Measurements from ENCODE around the gene MUC2. TPM values are rescaled to one million over a fixed set of nuclear protein-coding genes. Genes with fewer than 3 reads are reported as not detected.

The MUC2 gene
- total RNA-seq, 1 experiment from 2014 or later = 0.04 TPM

DNA sequence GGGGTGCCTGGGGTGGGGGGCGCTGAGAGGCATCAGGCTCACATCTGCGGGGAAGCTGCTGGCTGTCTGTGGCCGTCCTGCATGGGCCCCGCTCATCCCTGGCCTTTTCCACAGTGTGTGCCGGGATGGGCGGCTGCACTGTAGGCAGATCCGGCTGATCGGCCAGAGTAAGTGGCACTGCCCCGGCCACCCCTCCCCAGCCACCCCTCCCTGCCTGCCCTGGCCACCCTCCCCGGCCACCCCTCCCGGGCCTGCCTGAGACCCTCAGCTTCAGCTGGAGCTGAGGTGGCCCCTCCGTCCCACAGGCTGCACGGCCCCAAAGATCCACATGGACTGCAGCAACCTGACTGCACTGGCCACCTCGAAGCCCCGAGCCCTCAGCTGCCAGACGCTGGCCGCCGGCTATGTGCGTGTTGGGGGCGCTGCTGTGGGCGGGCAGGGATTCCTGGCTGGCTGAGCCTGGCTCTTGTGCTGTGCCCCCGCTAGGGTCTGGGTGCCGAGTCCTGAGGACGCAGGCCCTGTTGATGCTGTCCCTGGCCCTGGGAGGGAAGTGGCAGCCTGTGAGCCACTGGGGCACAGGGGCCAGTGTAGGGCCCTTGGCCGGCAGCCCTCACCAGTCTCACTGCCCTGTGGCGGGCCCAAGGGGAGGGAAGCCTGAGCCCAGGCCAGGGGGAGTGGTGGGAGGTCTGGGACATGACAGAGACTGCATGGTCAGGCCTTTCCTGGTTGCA is 10.9 kb downstream of the MUC2 start:
- no peak overlapping the region for H3K4me2 ChIP-seq
- no peaks in the 10 kb centered on the region for H3K27me3 ChIP-seq (ENCODE audit: insufficient read depth, low read depth)
- no peaks in the 10 kb centered on the region for H4K20me1 ChIP-seq (ENCODE audit: insufficient read depth)
- ChIA-PET POLR2A (ENCODE audit: unreplicated experiment) (no interaction called here), CTCF (no interaction called here)
- H3K36me3 ChIP-seq (ENCODE audit: low read depth) = no peaks in the 10 kb centered on the region
- no peaks in the 10 kb centered on the region for H3K9me2 ChIP-seq (ENCODE audit: insufficient read depth)
- H3K4me3 ChIP-seq = no peak overlapping the region
- no peak overlapping the region for H2AFZ ChIP-seq
- no peak overlapping the region for H3K27ac ChIP-seq
- H3F3A ChIP-seq (ENCODE audit: insufficient read depth, low read depth) = no peaks in the 10 kb centered on the region
- no TSS peak for BruUV-seq (replicated peaks)
- DNase-seq = no peak
- no peaks in the 10 kb centered on the region for H3K4me1 ChIP-seq (replicated peaks; ENCODE audit: insufficient read depth)
- no peaks in the 10 kb centered on the region for H3K9me3 ChIP-seq (ENCODE audit: insufficient read depth, low read depth)
- no peaks in the 10 kb centered on the region for H3K79me2 ChIP-seq (ENCODE audit: low read depth)
- intact Hi-C loops (cut with micrococcal nuclease; ENCODE audit: unreplicated experiment) = no loop called here
- no peak for TF ChIP-seq CTCF (conservative IDR thresholded peaks at IDR 0.05)
- TF ChIP-seq EZH2 (IDR thresholded peaks at IDR 0.05; ENCODE audit: low read depth) = no peak

DNA sequence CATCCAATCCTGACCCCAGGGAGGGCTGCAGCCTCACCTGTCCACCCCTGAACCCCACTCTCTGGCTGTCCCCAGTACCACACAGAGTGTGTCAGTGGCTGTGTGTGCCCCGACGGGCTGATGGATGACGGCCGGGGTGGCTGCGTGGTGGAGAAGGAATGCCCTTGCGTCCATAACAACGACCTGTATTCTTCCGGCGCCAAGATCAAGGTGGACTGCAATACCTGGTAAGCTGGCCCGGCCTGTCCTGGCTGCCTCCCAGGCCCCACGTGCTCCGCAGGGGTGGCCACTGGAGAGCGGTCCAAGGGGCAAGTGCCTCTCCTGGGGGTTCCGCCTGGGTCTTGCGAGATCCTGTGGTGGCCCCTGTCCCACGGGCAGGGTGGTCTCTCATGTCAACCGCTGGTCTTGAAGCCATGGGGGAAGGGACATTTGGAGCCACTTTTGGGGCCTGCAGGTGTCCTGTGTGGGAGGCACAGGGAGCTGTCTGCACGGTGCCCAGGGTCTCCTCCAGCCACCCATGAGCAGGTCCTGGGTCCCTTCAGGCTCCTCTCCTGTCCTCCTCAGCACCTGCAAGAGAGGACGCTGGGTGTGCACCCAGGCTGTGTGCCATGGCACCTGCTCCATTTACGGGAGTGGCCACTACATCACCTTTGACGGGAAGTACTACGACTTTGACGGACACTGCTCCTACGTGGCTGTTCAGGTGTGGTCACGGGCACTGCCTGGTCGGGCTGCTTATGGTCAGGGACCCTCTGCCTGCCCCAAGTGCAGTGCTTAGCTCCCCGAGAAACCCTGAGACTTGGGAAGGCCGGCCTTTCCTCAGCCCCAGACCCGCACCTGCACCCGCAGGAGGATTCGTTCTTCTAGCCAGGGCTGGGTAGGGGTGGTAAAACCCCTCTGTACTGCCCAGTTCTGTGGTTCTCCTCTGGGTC is 11.8 kb downstream of the MUC2 start:
- no peaks in the 10 kb centered on the region for H4K20me1 ChIP-seq (ENCODE audit: insufficient read depth)
- intact Hi-C loops (cut with micrococcal nuclease; ENCODE audit: unreplicated experiment) = no loop called here
- no TSS peak for BruUV-seq (replicated peaks)
- no peak overlapping the region for H3K4me3 ChIP-seq
- no peaks in the 10 kb centered on the region for H3K36me3 ChIP-seq (ENCODE audit: low read depth)
- TF ChIP-seq EZH2 (IDR thresholded peaks at IDR 0.05; ENCODE audit: low read depth) (no peak), CTCF (conservative IDR thresholded peaks at IDR 0.05) (no peak)
- no peak overlapping the region for H2AFZ ChIP-seq
- H3K79me2 ChIP-seq (ENCODE audit: low read depth) = no peaks in the 10 kb centered on the region
- H3F3A ChIP-seq (ENCODE audit: insufficient read depth, low read depth) = peaks cover 7% of the 10 kb centered on the region; the same call in 1 of the 2 replicates
- H3K9me2 ChIP-seq (ENCODE audit: insufficient read depth) = no peaks in the 10 kb centered on the region
- no peak overlapping the region for H3K27ac ChIP-seq
- no peaks in the 10 kb centered on the region for H3K9me3 ChIP-seq (ENCODE audit: insufficient read depth, low read depth)
- POLR2A ChIA-PET (ENCODE audit: unreplicated experiment) = no interaction called here
- CTCF ChIA-PET = no interaction called here
- DNase-seq = no peak
- H3K27me3 ChIP-seq (ENCODE audit: insufficient read depth, low read depth) = no peaks in the 10 kb centered on the region
- no peak overlapping the region for H3K4me2 ChIP-seq
- no peaks in the 10 kb centered on the region for H3K4me1 ChIP-seq (replicated peaks; ENCODE audit: insufficient read depth)

DNA sequence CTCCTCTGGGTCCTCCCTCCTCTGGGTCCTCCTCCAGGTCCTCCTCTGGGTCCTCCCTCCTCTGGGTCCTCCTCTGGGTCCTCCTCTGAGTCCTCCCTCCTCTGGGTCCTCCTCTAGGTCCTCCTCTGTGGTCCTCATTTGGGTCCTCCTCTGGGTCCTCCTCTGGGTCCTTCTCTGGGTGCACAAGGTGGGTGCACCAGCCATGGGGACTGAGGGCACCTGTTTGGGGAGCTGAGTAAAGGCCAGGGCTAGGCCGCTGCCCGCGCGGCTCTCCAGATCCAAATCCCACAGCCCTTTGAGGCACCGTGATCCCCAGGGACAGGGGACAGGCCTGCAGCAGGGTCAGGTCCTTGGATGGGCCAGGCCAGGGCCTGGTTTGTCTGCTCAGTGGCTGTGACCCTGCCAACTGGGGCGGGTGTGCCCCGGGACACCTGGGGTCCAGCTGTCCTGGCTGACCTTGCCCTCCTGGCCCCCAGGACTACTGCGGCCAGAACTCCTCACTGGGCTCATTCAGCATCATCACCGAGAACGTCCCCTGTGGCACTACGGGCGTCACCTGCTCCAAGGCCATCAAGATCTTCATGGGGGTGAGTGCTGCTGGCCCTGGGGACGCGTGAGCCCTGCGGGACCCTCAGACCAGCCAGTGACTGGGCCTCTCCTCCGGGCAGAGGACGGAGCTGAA is 12.7 kb downstream of the MUC2 start:
- Histone ChIP-seq H3K4me3 (no peak overlapping the region), H2AFZ (no peak overlapping the region), H3F3A (ENCODE audit: insufficient read depth, low read depth) (peaks cover 12% of the 10 kb centered on the region; the same call in 1 of the 2 replicates), H4K20me1 (ENCODE audit: insufficient read depth) (no peaks in the 10 kb centered on the region), H3K4me2 (no peak overlapping the region), H3K27ac (no peak overlapping the region), H3K4me1 (replicated peaks; ENCODE audit: insufficient read depth) (no peaks in the 10 kb centered on the region), H3K9me2 (ENCODE audit: insufficient read depth) (no peaks in the 10 kb centered on the region), H3K36me3 (ENCODE audit: low read depth) (no peaks in the 10 kb centered on the region), H3K9me3 (ENCODE audit: insufficient read depth, low read depth) (no peaks in the 10 kb centered on the region), H3K79me2 (ENCODE audit: low read depth) (no peaks in the 10 kb centered on the region), H3K27me3 (ENCODE audit: insufficient read depth, low read depth) (no peaks in the 10 kb centered on the region)
- intact Hi-C loops (cut with micrococcal nuclease; ENCODE audit: unreplicated experiment) = no loop called here
- POLR2A ChIA-PET (ENCODE audit: unreplicated experiment) = no interaction called here
- DNase-seq = no peak
- TF ChIP-seq CTCF (conservative IDR thresholded peaks at IDR 0.05) = no peak
- TF ChIP-seq EZH2 (IDR thresholded peaks at IDR 0.05; ENCODE audit: low read depth) = no peak
- BruUV-seq (replicated peaks) = no TSS peak
- CTCF ChIA-PET = no interaction called here

Data from PC-9 (cell line).